ENCODE results near the gene EIF2D. TPM values are rescaled to one million over a fixed set of nuclear protein-coding genes. Genes with fewer than 3 reads are reported as not detected.

The EIF2D gene
- total RNA-seq (ENCODE audit: unreplicated experiment), result 19.5 TPM
- long read RNA-seq, transcript EIF2D-201 (15 exons, 2,005 nt), result major isoform, 7 of 12 reads
- long read RNA-seq, partial matches to known transcripts, result 3 of 12 reads
- long read RNA-seq, other reads (novel, unspliced or antisense), result 2 of 12 reads

DNA sequence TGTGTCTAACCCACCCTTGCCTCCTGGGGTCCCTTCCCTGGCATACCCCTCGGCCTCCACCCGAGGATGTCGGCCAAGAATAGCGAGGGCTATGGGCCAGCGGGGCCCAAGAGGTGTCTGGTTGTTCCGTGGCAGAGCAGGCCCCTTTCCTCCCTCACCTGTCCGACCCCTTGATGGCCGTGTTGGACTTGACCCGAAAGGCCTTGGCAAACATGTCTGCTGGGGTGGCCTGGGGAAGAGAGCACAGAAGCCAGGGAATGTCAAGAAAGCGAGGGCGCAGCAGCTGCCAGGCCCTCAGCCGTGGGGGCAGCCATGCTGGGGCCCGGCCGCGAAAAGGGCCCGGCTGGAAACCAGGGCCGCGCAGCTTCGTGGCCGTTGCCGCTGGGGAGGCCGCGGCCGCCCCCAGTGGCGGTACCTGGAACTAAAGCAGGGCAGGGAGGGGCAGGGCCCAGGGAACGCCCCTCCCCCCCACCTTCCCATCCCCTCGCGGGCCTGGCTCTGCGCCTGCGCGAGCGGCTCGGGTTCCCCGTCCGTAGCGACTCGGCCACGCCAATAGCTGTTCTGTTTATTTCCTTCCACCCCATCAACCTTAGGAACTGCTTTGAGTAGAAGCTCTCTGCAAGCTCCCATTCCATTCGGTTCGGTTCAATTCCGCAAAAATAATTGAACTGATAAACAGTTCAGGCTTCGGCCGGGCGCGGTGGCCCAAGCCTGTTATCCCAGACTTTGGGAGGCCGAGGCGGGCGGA lies at the start of gene EIF2D:
EIF2D (minus strand) TSS at position 337 of the 748 bp plus-strand sequence; CDS start at position 214, 123 bp downstream.
- peaks cover 2% of the 10 kb centered on the region for H3K9me3 Mint-ChIP-seq (ENCODE audit: unreplicated experiment)
- peak; percentile 96 for TF ChIP-seq CTCF (IDR thresholded peaks at IDR 0.05; ENCODE audit: partially characterized antibody, unreplicated experiment)
- no peaks in the 10 kb centered on the region for H3K27me3 Mint-ChIP-seq (ENCODE audit: unreplicated experiment)
- DNase-seq, result peak; percentile 97
- H3K27ac Mint-ChIP-seq (ENCODE audit: unreplicated experiment), result peak within 1 kb of the TSS; percentile 96
- peaks cover 5% of the 10 kb centered on the region for H3K4me1 Mint-ChIP-seq (ENCODE audit: low read depth, unreplicated experiment)
- H3K36me3 Mint-ChIP-seq (ENCODE audit: unreplicated experiment), result no peaks in the 10 kb centered on the region
- peak within 1 kb of the TSS; percentile 91 for H3K4me3 Mint-ChIP-seq (ENCODE audit: unreplicated experiment)

- Mint-ChIP-seq H3K4me3 (ENCODE audit: unreplicated experiment) (no peak overlapping the region), H3K9me3 (ENCODE audit: unreplicated experiment) (peaks cover 5% of the 10 kb centered on the region), H3K27me3 (ENCODE audit: unreplicated experiment) (peaks cover 6% of the 10 kb centered on the region), H3K27ac (ENCODE audit: unreplicated experiment) (no peak overlapping the region), H3K4me1 (ENCODE audit: low read depth, unreplicated experiment) (peaks cover 9% of the 10 kb centered on the region), H3K36me3 (ENCODE audit: unreplicated experiment) (no peaks in the 10 kb centered on the region)
- DNase-seq, result no peak
- TF ChIP-seq CTCF (IDR thresholded peaks at IDR 0.05; ENCODE audit: partially characterized antibody, unreplicated experiment), result no peak
These were observed 49.0 kb upstream of the EIF2D start for GRCh38 chr1:206661161-206661820.

DNA sequence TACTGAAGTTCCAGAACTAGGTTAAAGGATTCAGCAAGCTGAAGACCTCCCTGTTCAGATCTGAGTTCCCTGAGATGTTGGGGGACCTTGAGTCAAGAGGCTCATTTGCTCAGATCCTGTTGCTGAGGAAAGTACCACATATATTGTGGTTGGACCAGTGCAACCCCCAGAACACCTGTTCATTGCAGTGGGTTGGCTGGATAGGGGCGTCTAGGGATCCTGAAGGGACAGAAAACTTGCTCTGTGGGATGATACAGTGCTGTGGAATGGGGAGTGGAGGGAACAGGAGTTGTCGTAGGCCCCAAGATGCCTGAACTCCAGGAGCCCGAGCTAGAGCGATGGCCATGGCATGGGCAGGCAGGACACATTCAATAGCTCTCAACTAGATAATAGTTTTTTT lies 47.9 kb upstream of the EIF2D start:
- Mint-ChIP-seq H3K36me3 (ENCODE audit: unreplicated experiment) (no peaks in the 10 kb centered on the region), H3K27me3 (ENCODE audit: unreplicated experiment) (peaks cover 6% of the 10 kb centered on the region), H3K27ac (ENCODE audit: unreplicated experiment) (no peak overlapping the region), H3K4me1 (ENCODE audit: low read depth, unreplicated experiment) (peaks cover 8% of the 10 kb centered on the region), H3K4me3 (ENCODE audit: unreplicated experiment) (no peak overlapping the region), H3K9me3 (ENCODE audit: unreplicated experiment) (peaks cover 5% of the 10 kb centered on the region)
- no peak for DNase-seq
- no peak for TF ChIP-seq CTCF (IDR thresholded peaks at IDR 0.05; ENCODE audit: partially characterized antibody, unreplicated experiment)

GRCh38 chr1:206658981-206659273 lies 46.7 kb upstream of the EIF2D start:
- TF ChIP-seq CTCF (IDR thresholded peaks at IDR 0.05; ENCODE audit: partially characterized antibody, unreplicated experiment), result no peak
- no peak for DNase-seq

More at GRCh38 chr1:206658981-206659273, 46.7 kb upstream of the EIF2D start:
- peaks cover 6% of the 10 kb centered on the region for H3K27me3 Mint-ChIP-seq (ENCODE audit: unreplicated experiment)
- H3K27ac Mint-ChIP-seq (ENCODE audit: unreplicated experiment), result no peak overlapping the region
- H3K4me1 Mint-ChIP-seq (ENCODE audit: low read depth, unreplicated experiment), result peaks cover 5% of the 10 kb centered on the region
- H3K36me3 Mint-ChIP-seq (ENCODE audit: unreplicated experiment), result no peaks in the 10 kb centered on the region
- peaks cover 5% of the 10 kb centered on the region for H3K9me3 Mint-ChIP-seq (ENCODE audit: unreplicated experiment)
- H3K4me3 Mint-ChIP-seq (ENCODE audit: unreplicated experiment), result no peak overlapping the region

Data from glutamatergic neuron (in vitro differentiated cells).